Measurements from ENCODE around the gene CASTOR1.

Gene CASTOR1

GRCh38 chr22:30297991-30298701, 8.8 kb upstream of the CASTOR1 start:
- DNase-seq = no peak

- DNase-seq = no peak
Observed at GRCh38 chr22:30297276-30297990, 8.1 kb upstream of the CASTOR1 start.

- no peak for DNase-seq
Observed at GRCh38 chr22:30296833-30297232, 7.5 kb upstream of the CASTOR1 start.

GRCh38 chr22:30296324-30296723, 7.0 kb upstream of the CASTOR1 start:
- DNase-seq = no peak

- DNase-seq = no peak
Observed at GRCh38 chr22:30295576-30295975, 6.3 kb upstream of the CASTOR1 start.

GRCh38 chr22:30294830-30295229, 5.5 kb upstream of the CASTOR1 start:
- DNase-seq = no peak

- no peak for DNase-seq
Observed at GRCh38 chr22:30294066-30294465, 4.8 kb upstream of the CASTOR1 start.

GRCh38 chr22:30293026-30293425, 3.7 kb upstream of the CASTOR1 start:
- DNase-seq = no peak

GRCh38 chr22:30292069-30292970, 3.0 kb upstream of the CASTOR1 start:
- DNase-seq = no peak

- no peak for DNase-seq
Observed at GRCh38 chr22:30291058-30291892, 2.0 kb upstream of the CASTOR1 start.

- DNase-seq = peak in 1 of 2 experiments; percentile 13
Observed at GRCh38 chr22:30290342-30291057, 1.2 kb upstream of the CASTOR1 start.

GRCh38 chr22:30289980-30290313, 642 bp upstream of the CASTOR1 start:
- no peak for DNase-seq

GRCh38 chr22:30288419-30289140, 725 bp downstream of the CASTOR1 start:
- DNase-seq = no peak

- peak; percentile 55 to 83 for DNase-seq
Observed at GRCh38 chr22:30287648-30288418, 1.5 kb downstream of the CASTOR1 start.

GRCh38 chr22:30286813-30287647, 2.3 kb downstream of the CASTOR1 start:
- peak in 1 of 2 experiments; percentile 69 for DNase-seq

GRCh38 chr22:30286331-30286730, 3.0 kb downstream of the CASTOR1 start:
- DNase-seq = no peak

GRCh38 chr22:30285846-30286200, 3.5 kb downstream of the CASTOR1 start:
- no peak for DNase-seq

GRCh38 chr22:30285176-30285845, 4.0 kb downstream of the CASTOR1 start:
- no peak for DNase-seq

GRCh38 chr22:30284666-30285065, 4.6 kb downstream of the CASTOR1 start:
- no peak for DNase-seq

Data from NCI-H526 (cell line).